Hepatocyte (in vitro differentiated cells): Measurements from ENCODE around the gene JAKMIP1.

ENCODE experiments used
- EZH2 ChIP-seq: fragments of 200-600 bp; sonication (generic); IDR thresholded peaks from 2 replicates; pipeline ENCODE4 v1.6.1; 2016; ENCODE audit warnings: antibody characterized with exemption, mild to moderate bottlenecking, borderline replicate concordance
- TF ChIP-seq, protein P1 (sequence below): fragments of 200-600 bp; sonication (generic); IDR thresholded peaks from 2 replicates; pipeline ENCODE4 v1.5.1; 2016; ENCODE audit warnings: antibody characterized with exemption, mild to moderate bottlenecking; ENCODE audit not compliant: poor library complexity

DNA sequence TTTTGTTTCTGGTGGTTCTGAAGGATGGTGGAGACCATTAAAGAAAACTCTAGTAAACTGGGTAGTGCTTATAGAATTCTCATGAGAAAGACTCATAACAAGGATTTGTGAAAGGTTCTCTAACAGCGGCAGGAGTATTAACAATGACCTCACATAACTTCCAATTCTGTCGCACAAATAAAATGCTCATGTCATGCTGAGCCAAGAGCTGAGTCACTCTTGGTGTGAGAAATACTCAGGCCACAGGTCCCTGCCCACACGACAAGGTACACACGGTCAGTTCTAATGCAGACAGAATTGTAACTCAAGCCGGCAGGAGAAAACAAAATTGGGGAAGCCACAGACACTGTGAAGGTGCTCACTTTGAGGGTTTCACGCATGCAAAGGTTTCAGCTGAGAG, 147.7 kb downstream of the JAKMIP1 start:
- TF ChIP-seq EZH2 = no peak
- TF ChIP-seq, protein P1, sequence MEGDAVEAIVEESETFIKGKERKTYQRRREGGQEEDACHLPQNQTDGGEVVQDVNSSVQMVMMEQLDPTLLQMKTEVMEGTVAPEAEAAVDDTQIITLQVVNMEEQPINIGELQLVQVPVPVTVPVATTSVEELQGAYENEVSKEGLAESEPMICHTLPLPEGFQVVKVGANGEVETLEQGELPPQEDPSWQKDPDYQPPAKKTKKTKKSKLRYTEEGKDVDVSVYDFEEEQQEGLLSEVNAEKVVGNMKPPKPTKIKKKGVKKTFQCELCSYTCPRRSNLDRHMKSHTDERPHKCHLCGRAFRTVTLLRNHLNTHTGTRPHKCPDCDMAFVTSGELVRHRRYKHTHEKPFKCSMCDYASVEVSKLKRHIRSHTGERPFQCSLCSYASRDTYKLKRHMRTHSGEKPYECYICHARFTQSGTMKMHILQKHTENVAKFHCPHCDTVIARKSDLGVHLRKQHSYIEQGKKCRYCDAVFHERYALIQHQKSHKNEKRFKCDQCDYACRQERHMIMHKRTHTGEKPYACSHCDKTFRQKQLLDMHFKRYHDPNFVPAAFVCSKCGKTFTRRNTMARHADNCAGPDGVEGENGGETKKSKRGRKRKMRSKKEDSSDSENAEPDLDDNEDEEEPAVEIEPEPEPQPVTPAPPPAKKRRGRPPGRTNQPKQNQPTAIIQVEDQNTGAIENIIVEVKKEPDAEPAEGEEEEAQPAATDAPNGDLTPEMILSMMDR = no peak
